ENCODE results near the gene SUOX.
A peak's percentile ranks its signal among the peaks of the same experiment; 100 is the strongest.
"Not testable (repeated sequence)": the region's sequence is repeated elsewhere in the genome, so short reads cannot be mapped to it uniquely, and the experiment has no call there.

Gene SUOX

DNA sequence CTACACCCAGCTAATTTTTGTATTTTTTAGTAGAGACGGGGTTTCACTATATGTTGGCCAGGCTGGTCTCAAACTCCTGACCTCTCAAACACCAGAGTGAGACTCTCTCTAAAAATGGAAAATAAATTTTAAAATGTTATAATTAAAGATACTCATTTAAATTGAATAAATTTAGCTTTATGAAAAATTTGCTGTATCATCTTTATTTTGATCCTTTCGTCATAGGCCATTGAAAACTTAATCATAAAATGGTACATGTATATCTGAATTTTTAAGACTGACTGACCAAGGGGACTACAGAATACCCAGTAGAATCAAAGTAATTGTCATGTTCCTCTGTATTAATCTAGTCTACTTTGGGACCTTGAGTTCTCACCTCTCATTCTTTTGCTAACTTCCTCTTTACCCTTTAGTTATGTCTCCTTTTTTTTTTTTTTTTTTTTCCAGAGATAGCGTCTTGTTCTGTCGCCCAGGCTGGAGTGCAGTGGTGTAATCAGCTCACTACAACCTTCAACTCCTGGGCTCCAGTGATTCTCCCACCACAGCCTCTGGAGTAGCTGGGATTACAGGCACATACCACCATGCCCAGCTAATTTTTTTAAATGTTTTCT lies 13.7 kb upstream of the SUOX start:
- DNase-seq: no peak

DNA sequence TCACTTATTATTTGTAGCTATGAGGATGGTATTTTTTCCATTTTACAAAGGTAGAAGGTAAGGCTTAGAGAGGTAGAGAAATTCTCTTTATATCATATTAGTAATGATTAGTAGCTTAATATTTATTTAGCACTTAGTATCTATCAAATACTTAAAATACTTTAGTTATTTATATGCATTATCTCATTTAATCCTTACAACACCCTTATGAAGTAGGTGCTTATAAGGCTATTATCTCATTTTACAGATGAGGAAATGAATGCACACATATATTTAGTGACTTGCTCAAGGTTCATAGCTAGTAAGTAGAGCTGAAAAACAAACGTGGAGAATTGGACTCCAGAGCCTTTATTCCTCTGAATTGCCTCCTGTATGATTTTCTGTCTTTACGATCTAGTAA lies 12.2 kb upstream of the SUOX start:
- DNase-seq: no peak

DNA sequence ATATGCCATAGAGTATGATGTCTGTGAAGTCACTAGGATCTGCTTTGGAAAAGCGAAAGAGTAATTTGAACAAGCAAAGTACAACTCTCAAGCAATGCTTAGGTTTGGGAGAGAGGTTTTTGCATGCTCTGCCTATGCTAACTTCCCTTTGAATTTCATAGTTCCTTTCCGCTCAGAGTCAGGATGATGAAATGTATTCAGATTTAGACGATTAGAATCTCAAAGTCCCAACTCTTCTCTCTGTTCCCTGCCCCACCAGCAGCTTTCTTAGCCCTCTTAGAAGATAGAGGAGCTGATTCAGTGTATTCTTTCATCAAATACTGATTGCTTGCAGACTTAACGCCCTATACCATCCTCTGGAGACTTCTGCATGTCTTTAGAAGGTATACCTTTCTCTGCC lies 11.7 kb upstream of the SUOX start:
- no peak for DNase-seq

DNA sequence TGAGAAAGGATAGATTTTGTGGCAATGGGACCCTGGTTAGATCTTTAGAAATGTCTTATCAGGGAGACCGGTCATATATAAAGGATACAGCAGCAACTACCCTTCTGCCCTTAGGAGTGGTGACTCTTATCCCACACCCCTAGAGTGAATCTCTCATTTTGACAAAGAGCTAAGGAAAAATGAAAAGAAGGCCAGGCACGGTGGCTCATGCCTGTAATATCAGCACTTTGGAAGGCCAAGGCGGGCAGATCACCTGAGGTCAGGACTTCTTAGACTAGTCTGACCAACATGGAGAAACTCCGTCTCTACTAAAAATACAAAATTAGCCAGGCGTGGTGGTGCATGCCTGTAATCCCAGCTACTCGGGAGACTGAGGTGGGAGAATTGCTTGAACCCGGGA lies 11.1 kb upstream of the SUOX start:
- not testable (repeated sequence) for DNase-seq

DNA sequence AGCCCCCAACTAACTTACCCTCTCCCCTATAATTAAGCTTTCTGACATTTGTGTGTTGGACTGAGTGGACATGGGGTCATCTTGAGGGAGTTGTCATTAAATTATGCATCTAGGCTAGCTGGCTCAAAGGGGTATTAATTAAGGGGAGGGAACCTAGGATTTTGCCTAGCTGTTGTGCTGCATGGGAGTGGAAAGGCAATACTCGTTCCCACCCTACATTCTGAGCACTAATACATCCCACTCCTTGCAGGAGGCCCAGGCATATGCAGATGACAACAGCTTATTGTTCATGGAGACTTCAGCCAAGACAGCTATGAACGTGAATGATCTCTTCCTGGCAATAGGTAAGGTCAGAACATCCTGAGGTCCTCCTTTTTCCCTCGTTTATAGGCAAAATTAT lies 6.0 kb upstream of the SUOX start:
- no peak for DNase-seq

DNA sequence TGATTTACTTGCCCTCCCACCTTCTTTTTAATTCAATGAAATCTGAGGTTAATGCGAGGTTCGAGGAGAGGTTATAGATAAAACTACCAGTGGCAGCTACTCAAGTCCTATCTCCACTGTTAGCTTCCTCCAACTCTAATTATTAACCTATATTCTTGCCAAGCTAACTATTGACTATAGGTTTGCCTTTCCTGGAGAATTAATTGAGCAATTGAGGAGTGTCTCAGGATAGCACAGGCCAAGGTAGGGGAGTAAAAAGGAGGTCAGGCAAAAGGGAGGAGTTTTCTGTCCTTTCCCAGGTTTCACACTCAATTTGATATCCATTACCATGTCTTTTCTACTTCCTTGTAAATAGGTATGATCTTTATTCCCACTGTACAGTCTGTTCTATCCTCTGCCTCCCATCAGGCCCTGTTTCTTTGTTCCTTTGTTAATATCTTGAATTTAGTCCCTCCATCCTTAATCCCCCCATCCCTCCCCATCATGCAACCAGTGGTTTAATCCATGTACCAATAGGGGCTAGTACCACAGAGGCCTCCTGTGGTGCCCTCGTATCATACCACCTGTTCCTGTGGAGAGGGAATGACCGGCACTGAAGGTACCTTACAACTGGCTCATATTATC lies 3.7 kb upstream of the SUOX start:
- no peak for DNase-seq

DNA sequence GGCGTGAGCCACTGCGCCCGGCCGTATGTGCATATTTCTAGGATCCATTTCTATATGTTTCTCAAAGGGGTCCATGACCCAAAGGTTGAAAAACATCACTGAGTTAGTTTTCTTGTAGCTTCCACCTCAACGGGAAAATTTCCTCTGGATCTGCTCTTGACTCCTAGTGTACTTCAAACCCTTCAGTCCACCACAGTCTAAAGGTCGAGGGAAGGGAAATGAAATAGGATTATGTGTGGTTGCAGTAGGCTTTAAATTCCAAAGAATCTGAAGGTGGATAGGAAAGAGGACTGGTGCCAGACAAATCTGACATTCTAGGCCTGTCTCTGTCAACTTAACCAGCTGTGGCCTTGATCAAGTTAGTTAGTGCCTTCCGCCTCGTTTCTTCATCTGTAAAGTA lies 1.7 kb upstream of the SUOX start:
- no peak for DNase-seq

DNA sequence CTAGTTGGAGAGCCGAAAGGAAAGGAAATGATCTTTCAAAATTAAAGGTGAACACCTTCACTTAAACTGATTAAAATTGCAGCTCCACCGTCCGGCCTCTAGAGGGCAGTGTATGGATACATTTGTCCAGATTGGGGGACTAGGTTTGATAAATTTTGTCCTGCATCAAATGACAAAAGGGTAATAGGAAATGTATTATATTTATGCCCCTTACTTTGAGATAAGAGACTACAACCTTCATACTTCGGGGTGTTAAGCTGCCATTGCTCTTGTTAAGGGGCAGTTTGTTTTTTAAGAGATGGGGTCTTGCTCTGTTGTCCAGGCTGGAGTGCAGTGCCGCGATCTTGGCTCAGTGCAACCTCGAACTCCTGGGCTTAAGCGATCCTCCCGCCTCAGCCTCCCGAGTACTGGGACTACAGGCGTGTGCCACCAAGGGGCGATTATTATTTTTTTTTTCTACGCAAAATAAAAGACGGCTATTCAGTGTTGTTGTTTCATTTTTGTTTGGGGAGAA lies 818 bp upstream of the SUOX start:
- DNase-seq: peak; percentile 53

DNA sequence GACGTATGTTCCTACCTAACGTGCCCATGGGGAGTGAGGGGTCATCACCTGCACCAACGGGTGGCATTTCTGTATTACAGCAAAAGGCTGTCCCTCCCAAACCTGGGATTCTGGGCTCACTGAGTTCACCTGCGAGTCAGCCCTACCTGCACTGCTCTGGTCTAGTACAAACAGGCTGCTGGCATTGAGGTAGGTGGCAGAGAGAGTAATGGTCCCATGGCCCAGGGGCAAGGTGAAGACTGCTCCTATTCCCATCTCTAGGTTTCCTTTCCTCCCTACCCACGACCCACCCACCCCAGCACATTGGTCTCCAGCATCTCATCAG lies 421 bp downstream of the SUOX start:
- DNase-seq: no peak

DNA sequence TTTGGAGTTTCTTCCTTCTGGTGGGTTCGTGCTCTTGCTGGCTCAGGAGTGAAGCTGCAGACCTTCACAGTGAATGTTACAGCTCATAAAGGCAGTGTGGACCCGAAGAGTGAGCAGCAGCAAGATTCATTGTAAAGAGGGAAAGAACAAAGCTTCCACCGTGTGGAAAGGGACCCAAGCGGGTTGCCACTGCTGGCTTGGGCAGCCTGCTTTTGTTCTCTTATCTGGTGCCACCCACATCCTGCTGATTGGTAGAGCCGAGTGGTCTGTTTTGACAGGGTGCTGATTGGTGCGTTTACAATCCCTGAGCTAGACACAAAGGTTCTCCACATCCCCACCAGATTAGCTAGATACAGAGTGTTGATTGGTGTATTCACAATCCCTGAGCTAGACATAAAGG lies 2.4 kb downstream of the SUOX start:
- not testable (repeated sequence) for DNase-seq

DNA sequence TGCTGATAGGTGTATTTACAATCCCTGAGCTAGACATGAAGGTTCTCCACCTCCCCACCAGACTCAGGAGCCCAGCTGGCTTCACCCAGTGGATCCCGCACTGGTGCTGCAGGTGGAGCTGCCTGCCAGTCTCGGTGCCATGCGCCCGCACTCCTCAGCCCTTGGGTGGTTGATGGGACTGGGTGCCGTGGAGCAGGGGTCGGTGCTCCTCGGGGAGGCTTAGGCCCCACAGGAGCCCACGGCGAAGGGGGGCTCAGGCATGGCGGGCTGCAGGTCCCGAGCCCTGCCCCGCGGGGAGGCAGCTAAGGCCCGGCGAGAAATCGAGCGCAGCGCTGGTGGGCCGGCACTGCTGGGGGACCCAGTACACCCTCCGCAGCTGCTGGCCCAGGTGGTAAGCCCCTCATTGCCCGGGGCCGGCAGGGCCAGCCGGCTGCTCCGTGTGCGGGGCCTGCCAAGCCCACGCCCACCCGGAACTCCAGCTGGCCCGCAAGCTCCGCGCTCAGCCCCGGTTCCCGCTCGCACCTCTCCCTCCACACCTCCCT lies 3.0 kb downstream of the SUOX start:
- DNase-seq: not testable (repeated sequence)

DNA sequence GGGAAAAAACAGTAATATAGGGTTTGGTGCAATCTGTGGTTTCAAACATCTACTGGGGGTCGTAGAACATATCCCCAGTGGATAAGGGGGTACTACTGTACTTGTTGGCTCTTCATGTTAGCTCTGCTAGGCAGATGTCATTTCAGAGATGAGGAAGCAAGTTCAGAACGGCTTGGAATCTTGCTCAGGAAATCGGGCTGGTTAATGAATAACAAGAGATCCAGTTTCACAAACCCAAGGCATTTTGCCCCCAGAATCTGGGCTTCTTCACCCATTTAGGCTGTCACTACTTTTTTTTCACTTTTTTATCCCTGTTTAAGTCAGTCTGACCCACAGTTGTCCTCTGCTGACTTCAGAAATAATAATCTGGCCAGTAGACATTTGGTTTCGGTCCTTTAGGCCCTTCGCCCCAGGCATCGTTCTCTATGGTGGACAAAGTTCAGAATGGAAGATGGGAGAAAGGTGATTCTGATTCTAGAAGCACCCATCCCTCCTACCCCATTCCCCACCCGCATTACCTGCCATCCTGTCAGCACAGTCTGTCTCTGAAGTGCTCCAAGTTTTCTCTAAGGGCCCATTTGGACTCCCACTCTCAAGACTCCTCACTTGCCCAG lies 4.5 kb downstream of the SUOX start:
- DNase-seq: no peak

DNA sequence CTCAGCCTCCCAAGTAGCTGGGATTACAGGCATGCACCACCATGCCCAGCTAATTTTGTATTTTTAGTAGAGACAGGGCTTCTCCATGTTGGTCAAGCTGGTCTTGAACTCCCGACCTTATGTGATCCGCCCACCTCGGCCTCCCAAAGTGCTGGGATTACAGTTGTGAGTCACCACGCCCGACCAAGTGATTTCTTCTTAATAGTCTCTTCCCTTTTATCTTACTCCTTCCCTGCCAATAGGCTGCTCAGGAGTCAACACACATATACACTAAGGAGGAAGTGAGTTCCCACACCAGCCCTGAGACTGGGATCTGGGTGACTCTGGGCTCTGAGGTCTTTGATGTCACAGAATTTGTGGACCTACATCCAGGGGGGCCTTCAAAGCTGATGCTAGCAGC lies 6.3 kb downstream of the SUOX start:
- not testable (repeated sequence) for DNase-seq

DNA sequence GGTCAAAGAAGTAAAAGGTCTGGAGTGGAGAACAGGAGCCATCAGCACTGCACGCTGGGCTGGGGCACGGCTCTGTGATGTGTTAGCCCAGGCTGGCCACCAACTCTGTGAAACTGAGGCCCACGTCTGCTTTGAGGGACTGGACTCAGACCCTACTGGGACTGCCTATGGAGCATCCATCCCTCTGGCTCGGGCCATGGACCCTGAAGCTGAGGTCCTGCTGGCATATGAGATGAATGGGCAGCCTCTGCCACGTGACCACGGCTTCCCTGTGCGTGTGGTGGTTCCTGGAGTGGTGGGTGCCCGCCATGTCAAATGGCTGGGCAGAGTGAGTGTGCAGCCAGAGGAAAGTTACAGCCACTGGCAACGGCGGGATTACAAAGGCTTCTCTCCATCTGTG lies 7.1 kb downstream of the SUOX start:
- DNase-seq: no peak

DNA sequence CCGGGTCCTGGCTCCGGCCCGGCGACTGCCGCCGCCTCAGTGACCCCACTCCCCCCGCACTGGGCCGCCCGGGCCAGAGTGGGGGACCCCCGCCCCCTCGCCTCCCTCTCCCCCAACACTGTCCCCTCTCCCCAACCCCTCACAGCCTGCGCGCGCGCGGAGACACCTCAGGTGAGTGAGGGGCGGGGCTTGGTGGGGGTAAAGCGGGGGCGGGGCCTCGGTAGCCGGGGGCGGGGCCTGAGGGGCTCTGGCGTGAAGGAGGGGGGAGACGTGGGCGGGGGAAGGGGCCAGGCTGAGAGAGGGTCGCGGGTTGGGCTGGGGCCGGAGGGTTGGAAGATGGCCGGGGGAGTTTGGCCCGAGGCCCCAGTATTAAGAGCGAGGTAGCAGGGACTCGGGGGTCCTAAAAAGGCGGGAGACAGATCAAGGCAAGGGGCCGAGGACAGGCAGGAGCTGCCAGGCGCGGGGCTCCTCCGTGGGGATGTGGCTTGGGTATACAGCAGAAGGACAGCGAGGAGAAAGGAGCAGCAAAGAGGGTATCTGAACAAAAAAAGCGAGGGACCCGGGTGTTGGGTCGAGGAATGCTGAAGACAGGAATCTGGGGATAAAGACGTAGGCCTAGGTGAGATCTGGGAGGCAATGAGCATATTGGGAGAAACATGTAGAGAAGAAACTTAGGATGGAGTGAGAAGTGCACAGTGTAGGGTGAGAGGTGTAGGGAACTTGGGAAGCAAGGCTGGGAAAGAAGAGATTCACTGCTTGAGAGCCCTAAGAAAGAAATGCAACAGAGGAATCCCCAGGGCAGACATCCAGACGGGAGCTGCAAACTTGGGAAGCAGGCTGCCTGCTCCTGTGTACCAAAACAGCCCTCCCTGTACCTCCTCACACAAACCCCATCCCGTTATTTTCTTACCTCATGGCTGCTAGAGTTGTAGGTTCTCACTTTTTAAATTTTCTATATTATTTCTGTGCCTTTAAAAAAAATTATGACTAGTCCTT lies 10.8 kb downstream of the SUOX start:
- DNase-seq: peak; percentile 6

DNA sequence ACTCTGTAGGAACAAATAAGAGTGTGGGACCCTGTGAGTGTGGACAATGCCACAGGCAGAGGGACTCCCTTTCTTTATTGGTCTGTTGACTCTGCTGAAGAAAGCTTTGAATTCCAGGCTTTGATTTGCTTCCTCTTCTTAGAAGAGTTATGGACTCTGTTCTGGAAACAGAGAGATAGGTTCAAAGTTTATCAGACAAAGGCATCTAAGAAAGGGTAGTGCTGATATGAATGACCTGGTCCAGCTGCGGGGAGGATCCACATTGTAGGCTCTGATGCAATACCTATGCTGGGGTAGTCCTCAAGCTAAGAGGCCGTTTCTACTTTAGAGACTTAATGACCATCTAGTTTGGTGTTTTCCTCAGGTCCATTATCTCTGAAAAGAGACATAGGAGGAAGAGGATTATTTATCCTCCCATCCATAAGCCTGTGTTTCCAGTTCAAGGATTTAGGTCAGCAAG lies 13.1 kb downstream of the SUOX start:
- no peak for DNase-seq

DNA sequence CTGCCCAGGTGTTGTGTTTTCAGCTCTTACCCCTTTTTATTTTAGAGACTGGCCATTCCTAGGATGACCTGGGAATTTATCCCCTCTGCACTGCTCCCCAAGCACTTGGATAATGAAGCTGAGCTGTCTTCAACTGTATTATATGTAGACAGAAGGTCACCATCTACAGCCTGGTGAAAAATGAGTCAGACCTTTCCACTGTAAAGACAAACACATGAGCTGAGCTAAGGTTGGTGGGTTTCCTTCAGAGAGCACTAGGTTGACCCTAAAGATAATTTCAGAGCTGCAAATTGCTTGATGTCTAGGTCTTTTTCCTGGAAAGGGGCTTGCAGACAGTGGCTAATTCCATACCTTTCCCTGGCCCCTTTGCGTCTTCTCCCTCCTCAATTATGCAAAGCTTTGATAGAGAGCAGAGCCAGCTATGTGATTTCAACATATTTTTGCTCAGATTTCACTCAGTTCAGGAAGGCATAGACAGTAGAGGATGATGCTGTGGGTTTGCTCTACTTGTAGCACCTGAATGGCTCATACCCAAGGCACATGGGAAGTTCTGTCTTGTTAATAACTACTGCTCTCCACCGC lies 14.5 kb downstream of the SUOX start:
- DNase-seq: no peak

DNA sequence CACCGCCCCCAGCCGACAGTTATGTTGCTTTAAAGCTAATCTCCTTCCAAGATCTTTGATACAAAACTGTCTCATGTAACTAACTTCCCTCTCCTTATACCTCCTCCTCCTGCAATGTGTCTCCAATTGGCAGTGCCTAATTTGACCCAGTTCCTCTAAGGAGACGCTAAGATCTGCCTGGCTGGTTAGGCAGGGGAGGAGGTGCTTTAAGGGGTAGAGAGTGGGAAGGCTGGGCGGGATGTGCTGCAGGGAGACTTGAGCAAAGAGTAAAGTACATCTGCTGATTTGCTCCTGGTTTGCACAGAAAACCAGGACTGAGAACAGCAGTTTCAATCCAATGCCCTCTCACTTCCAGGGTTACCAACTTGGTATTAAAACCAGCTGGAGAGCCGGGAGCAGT lies 16.4 kb downstream of the SUOX start:
- DNase-seq: no peak

DNA sequence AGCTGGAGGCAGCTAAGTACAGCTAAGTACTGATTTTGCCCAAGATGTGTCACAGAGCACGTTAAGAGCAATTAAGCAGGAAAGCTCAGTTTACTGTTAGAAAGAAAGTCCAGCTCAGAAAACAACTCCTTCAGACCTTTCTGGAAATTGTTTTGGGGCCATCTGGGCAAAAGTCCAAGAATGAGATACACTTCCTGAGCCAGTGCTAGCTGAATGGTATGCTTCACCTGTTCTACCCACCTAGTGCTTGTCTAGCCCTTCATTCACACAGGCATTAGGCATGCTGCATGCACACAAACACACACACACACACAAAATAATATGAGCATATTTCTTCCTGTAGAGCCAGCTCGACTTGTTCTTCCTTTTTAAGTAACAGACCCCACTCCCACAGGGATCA lies 17.1 kb downstream of the SUOX start:
- DNase-seq: no peak

DNA sequence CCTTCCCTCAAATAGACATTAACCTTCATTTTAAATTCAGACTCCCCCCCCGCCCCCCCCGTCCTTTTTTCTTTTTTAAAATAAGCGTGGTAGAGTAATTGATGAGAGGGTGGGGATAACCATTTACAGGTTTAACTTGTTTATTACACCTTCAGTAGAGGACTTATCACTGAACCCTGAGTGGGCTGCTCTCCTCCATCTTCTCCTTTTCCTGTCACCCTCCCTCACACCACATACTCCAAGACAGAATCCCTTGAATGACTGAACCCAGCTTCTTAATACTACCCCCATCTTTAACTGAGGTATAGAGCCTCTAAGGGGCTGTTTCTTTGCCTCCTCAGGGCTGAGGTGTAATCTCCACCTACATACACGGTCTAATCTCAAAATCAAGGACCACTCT lies 20.1 kb downstream of the SUOX start:
- no peak for DNase-seq

DNA sequence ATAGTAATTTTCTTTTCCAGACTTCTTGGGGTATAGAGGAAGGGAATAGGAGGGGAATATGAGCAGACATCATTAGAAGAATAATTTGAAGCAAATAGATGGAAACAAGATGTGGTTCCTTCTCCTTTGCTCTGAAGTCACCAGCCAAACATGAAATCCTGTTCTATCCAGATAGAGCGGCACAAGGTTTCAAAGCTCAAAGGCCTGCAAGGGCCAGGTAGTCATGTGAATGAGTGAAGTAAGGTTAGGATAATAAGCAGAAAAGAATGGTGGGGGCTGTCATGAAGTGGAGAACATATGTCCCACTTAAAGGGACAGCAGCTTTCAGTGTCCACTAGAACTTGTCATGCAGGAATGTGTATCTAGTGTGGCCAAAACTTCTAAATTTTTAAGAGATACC lies 21.3 kb downstream of the SUOX start:
- DNase-seq: no peak

DNA sequence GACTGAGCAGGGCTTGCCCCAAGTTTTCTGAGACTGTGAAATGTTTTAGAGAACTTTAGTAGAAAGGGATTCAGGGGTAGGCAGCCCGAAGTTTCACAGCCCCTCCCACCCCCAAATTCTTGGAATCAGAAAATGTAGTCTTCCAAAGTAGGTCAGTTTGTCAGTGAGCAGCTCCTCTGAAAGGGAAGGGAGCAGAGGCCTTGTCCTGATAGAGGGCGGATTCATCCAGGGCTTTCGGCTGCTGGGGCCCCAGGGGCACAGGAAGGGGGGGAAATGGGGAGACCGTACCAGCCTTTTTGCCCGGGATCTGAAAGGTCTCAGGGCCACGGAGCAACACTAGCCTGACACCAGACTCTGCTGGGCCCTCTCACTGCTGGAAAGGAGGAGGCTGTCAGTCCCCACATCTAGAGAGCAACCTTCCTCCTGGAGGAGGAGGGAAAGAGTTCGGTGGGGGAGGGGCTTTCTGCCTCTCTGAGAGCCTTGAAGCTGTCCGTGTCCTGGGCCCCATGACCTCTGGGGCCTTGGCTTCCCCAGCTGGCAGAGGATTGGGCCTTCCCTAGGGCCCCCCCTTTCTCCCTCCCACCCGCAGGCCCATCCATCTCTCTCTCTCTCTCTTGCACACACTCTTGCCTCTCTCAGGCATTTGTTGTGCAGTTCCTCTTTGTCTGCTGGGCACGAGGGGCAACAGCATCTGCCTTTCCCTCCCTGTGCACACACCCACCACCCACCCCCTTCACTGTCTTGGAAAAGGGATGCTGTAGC lies 23.5 kb downstream of the SUOX start, which contains the start of gene IKZF4:
TSS of gene IKZF4 (plus strand) at position 621 of the 762 bp plus-strand sequence. CDS start 451 bp downstream, outside the sequence.
- peak; percentile 38 for DNase-seq

All from fibroblast of skin of abdomen (primary cell).